H9 (cell line): ENCODE data around the gene PABPN1. TPM values are rescaled to one million over a fixed set of nuclear protein-coding genes. Genes with fewer than 3 reads are reported as not detected.

ENCODE experiments used
- DNase-seq: peaks from one replicate; pipeline ENCODE4 v3.0.0-alpha.2; 2017
- H2AFZ ChIP-seq: one replicate; pipeline ENCODE4 v1.6.1; 2013; ENCODE audit warnings: mild to moderate bottlenecking, low read length, control low read depth, moderate library complexity
- H2AK5ac ChIP-seq: 2 replicates; pipeline ENCODE4 v1.6.1; 2013; ENCODE audit warnings: low read length, control low read depth, mixed read lengths; ENCODE audit not compliant: insufficient read length
- H2BK120ac ChIP-seq: one replicate; pipeline ENCODE4 v1.6.1; 2013; ENCODE audit warnings: low read depth, mild to moderate bottlenecking, low read length, control low read depth, inconsistent platforms; ENCODE audit not compliant: poor library complexity, severe bottlenecking
- H2BK12ac ChIP-seq: 2 replicates; pipeline ENCODE4 v1.6.1; 2013; ENCODE audit warnings: low read length, control low read depth, mixed read lengths, low read depth; ENCODE audit not compliant: insufficient read length
- H2BK15ac ChIP-seq: 2 replicates; pipeline ENCODE4 v1.6.1; 2013; ENCODE audit warnings: low read depth, low read length, control low read depth
- H2BK20ac ChIP-seq: one replicate; pipeline ENCODE4 v1.6.1; 2013; ENCODE audit warnings: low read depth, mild to moderate bottlenecking, low read length, control low read depth, inconsistent platforms; ENCODE audit not compliant: poor library complexity, severe bottlenecking
- H2BK5ac ChIP-seq: 2 replicates; pipeline ENCODE4 v1.6.1; 2013; ENCODE audit warnings: low read length, control low read depth, mixed read lengths; ENCODE audit not compliant: insufficient read length
- H3K14ac ChIP-seq: 2 replicates; pipeline ENCODE4 v1.6.1; 2013; ENCODE audit warnings: low read length, control low read depth; ENCODE audit not compliant: insufficient read depth
- H3K18ac ChIP-seq: 2 replicates; pipeline ENCODE4 v1.6.1; 2013; ENCODE audit warnings: low read depth, mild to moderate bottlenecking, mixed read lengths, low read length, control low read depth; ENCODE audit not compliant: insufficient read length
- H3K23ac ChIP-seq: 2 replicates; pipeline ENCODE4 v1.6.1; 2013; ENCODE audit warnings: low read length, control low read depth, mixed read lengths, low read depth; ENCODE audit not compliant: insufficient read length
- H3K23me2 ChIP-seq: 2 replicates; pipeline ENCODE4 v1.6.1; 2013; ENCODE audit warnings: low read depth, mild to moderate bottlenecking, mixed read lengths, low read length, control low read depth; ENCODE audit not compliant: insufficient read length, poor library complexity, severe bottlenecking
- H3K27ac ChIP-seq: 2 replicates; pipeline ENCODE4 v1.5.1; 2013; ENCODE audit warnings: low read length, control low read depth, mixed read lengths, low read depth; ENCODE audit not compliant: insufficient read length
- H3K27me3 ChIP-seq: 2 replicates; pipeline ENCODE4 v1.6.1; 2013; ENCODE audit warnings: low read length, control low read depth, inconsistent platforms; ENCODE audit not compliant: insufficient read depth
- H3K4ac ChIP-seq: 2 replicates; pipeline ENCODE4 v1.6.1; 2013; ENCODE audit warnings: low read depth, mild to moderate bottlenecking, control low read depth, inconsistent platforms, low read length, moderate library complexity
- H3K4me1 ChIP-seq: 2 replicates; pipeline ENCODE4 v1.6.1; 2013; ENCODE audit warnings: low read length, control low read depth, inconsistent platforms; ENCODE audit not compliant: insufficient read depth
- H3K4me2 ChIP-seq: 2 replicates; pipeline ENCODE4 v1.6.1; 2013; ENCODE audit warnings: low read length, control low read depth, mixed read lengths; ENCODE audit not compliant: insufficient read length, insufficient read depth
- H3K56ac ChIP-seq: 2 replicates; pipeline ENCODE4 v1.6.1; 2013; ENCODE audit warnings: low read depth, mild to moderate bottlenecking, mixed read lengths, low read length, control low read depth; ENCODE audit not compliant: insufficient read length
- H3K79me1 ChIP-seq: 2 replicates; pipeline ENCODE4 v1.6.1; 2013; ENCODE audit warnings: low read depth, mild to moderate bottlenecking, moderate library complexity, low read length, control low read depth, inconsistent platforms; ENCODE audit not compliant: insufficient read depth, poor library complexity, severe bottlenecking
- H3K79me2 ChIP-seq: 2 replicates; pipeline ENCODE4 v1.6.1; 2013; ENCODE audit warnings: low read length, control low read depth, inconsistent platforms; ENCODE audit not compliant: insufficient read depth
- H3K9ac ChIP-seq: 2 replicates; pipeline ENCODE4 v1.6.1; 2013; ENCODE audit warnings: low read length, control low read depth, mixed read lengths; ENCODE audit not compliant: insufficient read length; ENCODE audit errors: extremely low read depth
- H3K9me3 ChIP-seq: one replicate; pipeline ENCODE4 v1.6.1; 2013; ENCODE audit warnings: low read depth, low read length, inconsistent platforms; ENCODE audit not compliant: control insufficient read depth
- H3T11ph ChIP-seq: one replicate; pipeline ENCODE4 v1.6.1; 2013; ENCODE audit warnings: mild to moderate bottlenecking, low read length, control low read depth, inconsistent platforms
- H4K20me1 ChIP-seq: one replicate; pipeline ENCODE4 v1.6.1; 2013; ENCODE audit not compliant: control insufficient read depth, insufficient read length, insufficient read depth
- H4K5ac ChIP-seq: 2 replicates; pipeline ENCODE4 v1.6.1; 2013; ENCODE audit warnings: low read depth, mild to moderate bottlenecking, mixed read lengths, low read length, control low read depth; ENCODE audit not compliant: insufficient read length
- H4K8ac ChIP-seq: replicated peaks from 2 replicates; pipeline ENCODE4 v1.6.1; 2013; ENCODE audit warnings: low read length, control low read depth, mixed read lengths, low read depth; ENCODE audit not compliant: insufficient read length
- H4K91ac ChIP-seq: 2 replicates; pipeline ENCODE4 v1.6.1; 2013; ENCODE audit warnings: low read depth, mild to moderate bottlenecking, moderate library complexity, mixed read lengths, low read length, control low read depth; ENCODE audit not compliant: insufficient read length
- H3K27ac Mint-ChIP-seq, 3 experiments: 2 replicates in 2 of 3; 3 replicates in 1 of 3; pipeline ENCODE4 v1.8.0; 2020 to 2021; ENCODE audit warnings: mixed read lengths in 3 of 3, mild to moderate bottlenecking in 1 of 3, moderate library complexity in 1 of 3
- H3K27me3 Mint-ChIP-seq: 2 replicates; pipeline ENCODE4 v1.8.0; 2021; ENCODE audit warnings: low read depth, mild to moderate bottlenecking, moderate library complexity, mixed read lengths
- H3K36me3 Mint-ChIP-seq, 3 experiments: 2 replicates in 2 of 3; 3 replicates in 1 of 3; pipeline ENCODE4 v1.8.0; 2020 to 2021; ENCODE audit warnings: low read depth in 3 of 3, mixed read lengths in 3 of 3; ENCODE audit not compliant: insufficient read depth in 1 of 3
- H3K4me1 Mint-ChIP-seq, 2 experiments: 2 replicates each; pipeline ENCODE4 v1.8.0; 2020; ENCODE audit warnings: mixed read lengths in 2 of 2
- H3K4me3 Mint-ChIP-seq, 2 experiments: 2 replicates in 1 of 2; 3 replicates in 1 of 2; pipeline ENCODE4 v1.8.0; 2020 to 2021; ENCODE audit warnings: mild to moderate bottlenecking in 2 of 2, mixed read lengths in 2 of 2, moderate library complexity in 1 of 2
- H3K9me3 Mint-ChIP-seq, 2 experiments: 2 replicates in 1 of 2; 3 replicates in 1 of 2; pipeline ENCODE4 v1.8.0; 2020; ENCODE audit warnings: mild to moderate bottlenecking in 2 of 2, mixed read lengths in 2 of 2, moderate library complexity in 1 of 2
- WGBS: extraction: QIAGEN DNeasy Blood & Tissue Kit; methylation state at CpG from one replicate; pipeline ENCODE4 v1.1.7; 2013; ENCODE audit warnings: missing lambda C conversion rate, low lambda C conversion rate, mixed read lengths; ENCODE audit not compliant: insufficient read length; ENCODE audit errors: extremely low coverage; 5-methylcytosine and 5-hydroxymethylcytosine counted together
- total RNA-seq: library from RNA; stranded (reverse); gene quantifications from 2 replicates; pipeline ENCODE4 v1.2.1, GENCODE V29; 2021
- TF ChIP-seq, protein P1 (sequence below): fragments of 200-600 bp; sonication (generic); conservative IDR thresholded peaks from 3 replicates; pipeline ENCODE4 v1.8.0; 2021; ENCODE audit warnings: antibody characterized with exemption, mild to moderate bottlenecking

The PABPN1 gene
- total RNA-seq, 1 experiment from 2014 or later: 333 TPM

DNA sequence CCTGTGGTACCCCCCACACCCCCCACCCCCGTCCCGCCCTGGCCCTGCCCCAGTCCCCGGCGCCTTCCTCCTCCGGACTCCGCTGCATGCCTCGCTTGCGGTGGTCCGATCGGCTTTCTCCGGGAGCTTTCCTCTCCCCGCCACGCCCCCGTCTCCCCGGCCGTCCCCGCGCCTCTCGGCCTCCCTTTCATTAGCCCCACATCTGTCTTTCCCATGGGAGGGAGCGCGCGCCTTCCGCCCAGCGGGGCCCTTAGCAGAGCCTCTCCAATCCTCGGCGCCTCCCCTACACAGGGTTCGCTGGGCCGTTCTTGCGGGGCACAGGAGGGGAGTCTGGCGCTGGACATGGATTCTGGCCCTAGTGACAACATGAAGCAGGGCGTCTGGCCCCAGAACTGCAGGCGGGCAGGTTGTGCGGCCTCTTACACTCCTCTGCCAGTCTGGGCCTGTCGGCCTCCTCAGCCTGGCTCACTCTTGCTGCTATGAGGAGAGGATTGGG lies 45.2 kb downstream of the PABPN1 start:
- peaks cover 7 to 18% (median 10%) of the 10 kb centered on the region in 3 experiments; a peak in 6 of 7 replicates for H3K36me3 Mint-ChIP-seq
- no peaks in the 10 kb centered on the region for H3K79me1 ChIP-seq
- H3K9ac ChIP-seq: no peak overlapping the region
- H3K4me1 Mint-ChIP-seq: peaks cover 27 to 33% of the 10 kb centered on the region in 2 experiments
- no peak overlapping the region for H3K27ac ChIP-seq
- no peak overlapping the region for H4K8ac ChIP-seq
- TF ChIP-seq, protein P1, sequence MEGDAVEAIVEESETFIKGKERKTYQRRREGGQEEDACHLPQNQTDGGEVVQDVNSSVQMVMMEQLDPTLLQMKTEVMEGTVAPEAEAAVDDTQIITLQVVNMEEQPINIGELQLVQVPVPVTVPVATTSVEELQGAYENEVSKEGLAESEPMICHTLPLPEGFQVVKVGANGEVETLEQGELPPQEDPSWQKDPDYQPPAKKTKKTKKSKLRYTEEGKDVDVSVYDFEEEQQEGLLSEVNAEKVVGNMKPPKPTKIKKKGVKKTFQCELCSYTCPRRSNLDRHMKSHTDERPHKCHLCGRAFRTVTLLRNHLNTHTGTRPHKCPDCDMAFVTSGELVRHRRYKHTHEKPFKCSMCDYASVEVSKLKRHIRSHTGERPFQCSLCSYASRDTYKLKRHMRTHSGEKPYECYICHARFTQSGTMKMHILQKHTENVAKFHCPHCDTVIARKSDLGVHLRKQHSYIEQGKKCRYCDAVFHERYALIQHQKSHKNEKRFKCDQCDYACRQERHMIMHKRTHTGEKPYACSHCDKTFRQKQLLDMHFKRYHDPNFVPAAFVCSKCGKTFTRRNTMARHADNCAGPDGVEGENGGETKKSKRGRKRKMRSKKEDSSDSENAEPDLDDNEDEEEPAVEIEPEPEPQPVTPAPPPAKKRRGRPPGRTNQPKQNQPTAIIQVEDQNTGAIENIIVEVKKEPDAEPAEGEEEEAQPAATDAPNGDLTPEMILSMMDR: no peak
- WGBS: no CpG with 5 or more reads among the region's 34 CpGs
- H3K23ac ChIP-seq: no peak overlapping the region
- H3K4ac ChIP-seq: no peak overlapping the region
- H3T11ph ChIP-seq: no peak overlapping the region
- peak overlapping the region; percentile 70 to 96 (median 94) for H3K27ac Mint-ChIP-seq
- peaks cover 0 to 2% of the 10 kb centered on the region in 2 experiments; a peak in 1 of 5 replicates for H3K9me3 Mint-ChIP-seq
- H4K5ac ChIP-seq: no peak overlapping the region
- no peak overlapping the region for H4K91ac ChIP-seq
- no peak overlapping the region for H2BK20ac ChIP-seq
- peaks cover 4% of the 10 kb centered on the region; the same call in 1 of the 2 replicates for H3K4me1 ChIP-seq
- no peak overlapping the region for H2BK5ac ChIP-seq
- H3K27me3 Mint-ChIP-seq: peaks cover 44% of the 10 kb centered on the region
- no peak overlapping the region for H2BK120ac ChIP-seq
- H3K14ac ChIP-seq: peak overlapping the region; percentile 9; the same call in 1 of the 2 replicates
- no peak overlapping the region for H3K18ac ChIP-seq
- H3K9me3 ChIP-seq: no peaks in the 10 kb centered on the region
- no peaks in the 10 kb centered on the region for H4K20me1 ChIP-seq
- H3K79me2 ChIP-seq: no peaks in the 10 kb centered on the region
- H3K56ac ChIP-seq: no peak overlapping the region
- no peak overlapping the region for H2BK15ac ChIP-seq
- H3K4me2 ChIP-seq: peak overlapping the region; percentile 56
- H2BK12ac ChIP-seq: no peak overlapping the region
- no peak overlapping the region for H2AFZ ChIP-seq
- H2AK5ac ChIP-seq: no peak overlapping the region
- H3K4me3 Mint-ChIP-seq: peak overlapping the region; percentile 69 to 83
- DNase-seq: peak; percentile 92
- no peaks in the 10 kb centered on the region; the same call in 1 of the 2 replicates for H3K27me3 ChIP-seq
- H3K23me2 ChIP-seq: peaks cover 23% of the 10 kb centered on the region
